CD14-positive monocyte (primary cell): ENCODE measurements around the gene SNRNP27. TPM values are rescaled to one million over a fixed set of nuclear protein-coding genes. Genes with fewer than 3 reads are reported as not detected.
A peak's percentile ranks its signal among the peaks of the same experiment; 100 is the strongest.

ENCODE experiments used
- DNase-seq, 3 donors: peaks; one replicate each; pipeline ENCODE4 v3.0.0-alpha.2; 2011 to 2022
- H2AFZ ChIP-seq: 2 replicates; pipeline ENCODE4 v1.6.0; 2012; ENCODE audit warnings: mild to moderate bottlenecking, low read depth, low read length, inconsistent platforms; ENCODE audit not compliant: insufficient read depth, poor library complexity, severe bottlenecking
- H3K27ac ChIP-seq, 2 donors: 1 replicate in 1 of 2; 2 replicates in 1 of 2; pipeline ENCODE4 v1.5.1; 2012 to 2013; ENCODE audit warnings: low read length in 2 of 2, control low read depth in 1 of 2, inconsistent platforms in 1 of 2, low read depth in 1 of 2, mild to moderate bottlenecking in 1 of 2
- H3K27me3 ChIP-seq, 2 donors: one replicate each; pipeline versions ENCODE4 v1.6.0 to v1.6.1; 2011 to 2013; ENCODE audit warnings: low read length in 2 of 2; ENCODE audit not compliant: control insufficient read depth in 2 of 2, insufficient read depth in 2 of 2
- H3K36me3 ChIP-seq, 2 donors: replicated peaks in 1 of 2; 1 replicate in 1 of 2; 2 replicates in 1 of 2; pipeline versions ENCODE4 v1.5.1 to v1.6.1; 2012 to 2013; ENCODE audit warnings: low read length in 2 of 2, control low read depth in 1 of 2, inconsistent platforms in 1 of 2, mild to moderate bottlenecking in 1 of 2; ENCODE audit not compliant: insufficient read depth in 2 of 2, control insufficient read depth in 1 of 2
- H3K4me1 ChIP-seq, 2 donors: 1 replicate in 1 of 2; 2 replicates in 1 of 2; pipeline versions ENCODE4 v1.5.1 to v1.6.1; 2012 to 2013; ENCODE audit warnings: low read length in 2 of 2, control low read depth in 1 of 2, inconsistent platforms in 1 of 2, mild to moderate bottlenecking in 1 of 2, moderate library complexity in 1 of 2; ENCODE audit not compliant: insufficient read depth in 2 of 2, control insufficient read depth in 1 of 2
- H3K4me2 ChIP-seq: replicated peaks from 2 replicates; pipeline ENCODE3; 2012; ENCODE audit warnings: low read length, moderate library complexity, mild to moderate bottlenecking; ENCODE audit not compliant: poor library complexity, severe bottlenecking; ENCODE audit errors: extremely low read depth
- H3K4me3 ChIP-seq, 3 experiments: fragments of 200-600 bp in 1 of 3; sonication (generic) in 1 of 3; replicated peaks in 1 of 3; 1 replicate in 2 of 3; 2 replicates in 1 of 3; pipeline ENCODE4 v1.5.1; 2011 to 2013; ENCODE audit warnings: low read length in 3 of 3, mild to moderate bottlenecking in 3 of 3, control low read depth in 2 of 3, low read depth in 2 of 3, inconsistent platforms in 1 of 3, moderate library complexity in 1 of 3
- H3K79me2 ChIP-seq: 2 replicates; pipeline ENCODE4 v1.6.0; 2012; ENCODE audit warnings: mild to moderate bottlenecking, control low read depth, inconsistent platforms, low read length, moderate library complexity; ENCODE audit not compliant: insufficient read depth
- H3K9ac ChIP-seq: 2 replicates; pipeline ENCODE4 v1.6.0; 2017; ENCODE audit warnings: low read length, mild to moderate bottlenecking; ENCODE audit not compliant: insufficient read depth, poor library complexity, severe bottlenecking
- H3K9me3 ChIP-seq, 2 donors: replicated peaks in 1 of 2; 1 replicate in 1 of 2; 2 replicates in 1 of 2; pipeline versions ENCODE4 v1.5.1 to v1.6.1; 2012 to 2013; ENCODE audit warnings: low read length in 2 of 2, control low read depth in 1 of 2; ENCODE audit not compliant: control insufficient read depth in 1 of 2, insufficient read depth in 1 of 2
- H4K20me1 ChIP-seq: 2 replicates; pipeline ENCODE4 v1.6.0; 2012; ENCODE audit warnings: mild to moderate bottlenecking, low read length, control low read depth, moderate library complexity; ENCODE audit not compliant: insufficient read depth
- H3K27ac Mint-ChIP-seq, 7 donors: one replicate each; pipeline ENCODE4 v1.8.0; 2020; ENCODE audit warnings: mild to moderate bottlenecking in 7 of 7, mixed read lengths in 7 of 7, moderate library complexity in 6 of 7, inconsistent platforms in 2 of 7
- H3K27me3 Mint-ChIP-seq, 3 donors: one replicate each; pipeline ENCODE4 v1.8.0; 2021 to 2022; ENCODE audit warnings: low read depth in 3 of 3, mild to moderate bottlenecking in 3 of 3, mixed read lengths in 3 of 3, moderate library complexity in 3 of 3, inconsistent platforms in 1 of 3
- H3K36me3 Mint-ChIP-seq, 2 donors: one replicate each; pipeline ENCODE4 v1.8.0; 2020; ENCODE audit warnings: mixed read lengths in 2 of 2, inconsistent platforms in 1 of 2, mild to moderate bottlenecking in 1 of 2
- H3K4me1 Mint-ChIP-seq: one replicate; pipeline ENCODE4 v1.8.0; 2020; ENCODE audit warnings: mild to moderate bottlenecking, mixed read lengths
- H3K4me3 Mint-ChIP-seq, 2 donors: one replicate each; pipeline ENCODE4 v1.8.0; 2020; ENCODE audit warnings: mild to moderate bottlenecking in 2 of 2, mixed read lengths in 2 of 2, moderate library complexity in 1 of 2
- H3K9me3 Mint-ChIP-seq, 7 donors: one replicate each; pipeline ENCODE4 v1.8.0; 2020 to 2022; ENCODE audit warnings: mixed read lengths in 7 of 7, mild to moderate bottlenecking in 6 of 7, moderate library complexity in 6 of 7, inconsistent platforms in 2 of 7
- WGBS: methylation state at CpG from one replicate; pipeline ENCODE4 v1.1.5; 2013; ENCODE audit warnings: missing lambda C conversion rate; ENCODE audit not compliant: insufficient coverage; 5-methylcytosine and 5-hydroxymethylcytosine counted together
- intact Hi-C, 2 donors: fragments of 100-400 bp; cut with micrococcal nuclease; formaldehyde crosslinking; loops; one replicate each; pipeline versions ENCODE4 v1.15.0 to v1.15.1; 2023
- polyA plus RNA-seq, 3 donors: library from polyadenylated mRNA; depleted of rRNA in 1 of 3; unstranded in 2 of 3; stranded (reverse) in 1 of 3; fragments of 300-500 nt in 2 of 3; fragments of >200 nt in 1 of 3; fragmentation: Illumina TruSeq in 2 of 3; gene quantifications; 1 replicate in 2 of 3; 2 replicates in 1 of 3; pipeline ENCODE4 v1.2.3, GENCODE V29; 2012 to 2021
- TF ChIP-seq, protein P1 (sequence below): fragments of 200-600 bp; IDR thresholded peaks from one replicate; pipeline ENCODE4 v1.8.0; 2022; ENCODE audit warnings: antibody characterized with exemption, mild to moderate bottlenecking

Gene SNRNP27
- polyA plus RNA-seq, 3 donors = 15.6 to 54.8 (median 47.4) TPM

DNA sequence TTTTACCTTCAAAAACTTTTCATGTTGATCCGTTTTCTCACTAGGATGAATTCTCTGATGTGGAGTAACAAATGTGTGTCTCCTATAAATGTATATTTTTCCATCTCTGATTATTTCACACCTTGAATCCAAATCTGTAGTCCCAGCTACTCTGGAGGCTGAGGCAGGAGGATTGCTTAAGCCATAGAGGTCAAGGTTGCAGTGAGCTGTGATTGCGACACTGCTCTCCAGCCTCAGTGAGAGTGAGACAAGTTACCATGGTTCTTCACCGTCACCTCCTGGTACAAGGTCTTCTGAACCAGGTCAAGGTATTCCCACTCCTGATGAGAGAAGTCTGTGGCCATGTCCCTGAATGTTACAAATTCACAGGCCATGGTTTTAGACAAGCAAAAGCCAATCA lies 49.2 kb upstream of the SNRNP27 start:
- peaks cover 48 to 91% of the 10 kb centered on the region in 2 donors for H3K36me3 ChIP-seq
- no peaks in the 10 kb centered on the region for H4K20me1 ChIP-seq
- H3K79me2 ChIP-seq = no peaks in the 10 kb centered on the region
- H3K4me3 ChIP-seq = no peak overlapping the region
- H3K4me1 ChIP-seq = no peaks in the 10 kb centered on the region
- H3K27ac Mint-ChIP-seq = no peak overlapping the region
- no peak overlapping the region for H3K4me2 ChIP-seq
- peaks cover 58 to 66% of the 10 kb centered on the region in 2 donors for H3K36me3 Mint-ChIP-seq
- no peaks in the 10 kb centered on the region for H3K4me1 Mint-ChIP-seq
- H3K27ac ChIP-seq = no peak overlapping the region
- H3K9me3 ChIP-seq = no peaks in the 10 kb centered on the region
- no peak overlapping the region for H3K4me3 Mint-ChIP-seq
- no peak for DNase-seq
- peaks cover 0 to 1% (median 0%) of the 10 kb centered on the region in 3 donors for H3K27me3 Mint-ChIP-seq
- intact Hi-C loops = no loop called here
- TF ChIP-seq, protein P1, sequence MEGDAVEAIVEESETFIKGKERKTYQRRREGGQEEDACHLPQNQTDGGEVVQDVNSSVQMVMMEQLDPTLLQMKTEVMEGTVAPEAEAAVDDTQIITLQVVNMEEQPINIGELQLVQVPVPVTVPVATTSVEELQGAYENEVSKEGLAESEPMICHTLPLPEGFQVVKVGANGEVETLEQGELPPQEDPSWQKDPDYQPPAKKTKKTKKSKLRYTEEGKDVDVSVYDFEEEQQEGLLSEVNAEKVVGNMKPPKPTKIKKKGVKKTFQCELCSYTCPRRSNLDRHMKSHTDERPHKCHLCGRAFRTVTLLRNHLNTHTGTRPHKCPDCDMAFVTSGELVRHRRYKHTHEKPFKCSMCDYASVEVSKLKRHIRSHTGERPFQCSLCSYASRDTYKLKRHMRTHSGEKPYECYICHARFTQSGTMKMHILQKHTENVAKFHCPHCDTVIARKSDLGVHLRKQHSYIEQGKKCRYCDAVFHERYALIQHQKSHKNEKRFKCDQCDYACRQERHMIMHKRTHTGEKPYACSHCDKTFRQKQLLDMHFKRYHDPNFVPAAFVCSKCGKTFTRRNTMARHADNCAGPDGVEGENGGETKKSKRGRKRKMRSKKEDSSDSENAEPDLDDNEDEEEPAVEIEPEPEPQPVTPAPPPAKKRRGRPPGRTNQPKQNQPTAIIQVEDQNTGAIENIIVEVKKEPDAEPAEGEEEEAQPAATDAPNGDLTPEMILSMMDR = no peak
- 94% methylated on average over 2 of the region's 3 CpGs for WGBS
- H3K9me3 Mint-ChIP-seq = no peaks in the 10 kb centered on the region
- H3K27me3 ChIP-seq = no peaks in the 10 kb centered on the region
- H2AFZ ChIP-seq = no peak overlapping the region
- H3K9ac ChIP-seq = no peak overlapping the region

DNA sequence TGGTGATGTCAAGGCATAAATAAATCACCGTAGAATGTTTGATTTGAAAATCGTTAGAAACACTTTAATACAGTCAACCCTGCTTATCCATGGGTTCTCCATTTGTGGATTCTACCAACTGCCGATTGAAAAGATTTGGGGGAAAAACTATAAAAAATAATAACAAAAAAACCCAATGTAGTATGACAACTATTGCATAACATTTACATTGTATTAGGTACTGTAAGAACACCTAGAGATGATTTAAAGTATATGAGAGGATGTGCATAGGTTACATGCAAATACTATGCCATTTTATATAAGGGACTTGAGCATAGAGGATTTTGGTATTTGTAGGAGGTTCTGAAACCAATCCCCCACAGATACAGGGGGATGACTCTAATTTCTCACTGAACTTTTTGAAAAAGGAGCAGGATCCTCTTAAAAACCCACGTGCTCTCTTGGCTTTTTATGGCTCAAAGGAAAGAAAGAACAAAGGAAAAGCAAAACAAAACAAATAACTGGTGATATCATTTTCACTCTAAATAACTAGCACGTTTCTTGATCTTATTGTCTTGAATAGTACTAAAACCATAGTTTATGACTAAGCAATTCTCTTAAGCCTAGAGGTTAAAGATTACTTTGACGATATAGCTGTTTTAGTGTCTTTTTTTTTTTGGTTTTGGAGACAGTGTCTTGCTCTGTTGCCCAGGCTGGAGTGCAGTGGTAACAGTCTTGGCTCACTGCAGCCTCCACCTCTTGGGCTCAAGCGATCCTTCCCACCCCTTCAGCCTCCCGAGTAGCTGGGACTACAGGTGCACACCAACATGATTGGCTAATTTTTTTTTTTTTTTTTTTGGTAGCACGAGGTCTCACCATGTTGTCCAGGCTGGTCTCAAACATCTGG lies 47.3 kb upstream of the SNRNP27 start:
- Mint-ChIP-seq H3K27me3 (no peaks in the 10 kb centered on the region), H3K9me3 (peaks cover 0 to 2% (median 0%) of the 10 kb centered on the region in 7 donors), H3K4me3 (no peak overlapping the region), H3K27ac (peak overlapping the region in 3 of 7 donors; percentile 52 to 73 (median 66)), H3K36me3 (peaks cover 52 to 65% of the 10 kb centered on the region in 2 donors), H3K4me1 (peaks cover 1% of the 10 kb centered on the region)
- Histone ChIP-seq H3K9ac (no peak overlapping the region), H3K36me3 (peaks cover 53 to 91% of the 10 kb centered on the region in 2 donors), H3K79me2 (no peaks in the 10 kb centered on the region), H2AFZ (no peak overlapping the region), H3K27me3 (no peaks in the 10 kb centered on the region), H3K4me1 (no peaks in the 10 kb centered on the region), H3K9me3 (no peaks in the 10 kb centered on the region), H4K20me1 (no peaks in the 10 kb centered on the region), H3K4me2 (no peak overlapping the region), H3K27ac (no peak overlapping the region), H3K4me3 (no peak overlapping the region)
- no peak for DNase-seq
- WGBS = 100% methylated on average over 1 of the region's 9 CpGs
- TF ChIP-seq, protein P1 = no peak
- intact Hi-C loops = no loop called here
